ENCODE measurements around the gene TTC14.
"Not testable (repeated sequence)": the region's sequence is repeated elsewhere in the genome, so short reads cannot be mapped to it uniquely, and the experiment has no call there.

Gene TTC14, protein sequence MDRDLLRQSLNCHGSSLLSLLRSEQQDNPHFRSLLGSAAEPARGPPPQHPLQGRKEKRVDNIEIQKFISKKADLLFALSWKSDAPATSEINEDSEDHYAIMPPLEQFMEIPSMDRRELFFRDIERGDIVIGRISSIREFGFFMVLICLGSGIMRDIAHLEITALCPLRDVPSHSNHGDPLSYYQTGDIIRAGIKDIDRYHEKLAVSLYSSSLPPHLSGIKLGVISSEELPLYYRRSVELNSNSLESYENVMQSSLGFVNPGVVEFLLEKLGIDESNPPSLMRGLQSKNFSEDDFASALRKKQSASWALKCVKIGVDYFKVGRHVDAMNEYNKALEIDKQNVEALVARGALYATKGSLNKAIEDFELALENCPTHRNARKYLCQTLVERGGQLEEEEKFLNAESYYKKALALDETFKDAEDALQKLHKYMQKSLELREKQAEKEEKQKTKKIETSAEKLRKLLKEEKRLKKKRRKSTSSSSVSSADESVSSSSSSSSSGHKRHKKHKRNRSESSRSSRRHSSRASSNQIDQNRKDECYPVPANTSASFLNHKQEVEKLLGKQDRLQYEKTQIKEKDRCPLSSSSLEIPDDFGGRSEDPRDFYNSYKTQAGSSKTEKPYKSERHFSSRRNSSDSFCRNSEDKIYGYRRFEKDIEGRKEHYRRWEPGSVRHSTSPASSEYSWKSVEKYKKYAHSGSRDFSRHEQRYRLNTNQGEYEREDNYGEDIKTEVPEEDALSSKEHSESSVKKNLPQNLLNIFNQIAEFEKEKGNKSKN

DNA sequence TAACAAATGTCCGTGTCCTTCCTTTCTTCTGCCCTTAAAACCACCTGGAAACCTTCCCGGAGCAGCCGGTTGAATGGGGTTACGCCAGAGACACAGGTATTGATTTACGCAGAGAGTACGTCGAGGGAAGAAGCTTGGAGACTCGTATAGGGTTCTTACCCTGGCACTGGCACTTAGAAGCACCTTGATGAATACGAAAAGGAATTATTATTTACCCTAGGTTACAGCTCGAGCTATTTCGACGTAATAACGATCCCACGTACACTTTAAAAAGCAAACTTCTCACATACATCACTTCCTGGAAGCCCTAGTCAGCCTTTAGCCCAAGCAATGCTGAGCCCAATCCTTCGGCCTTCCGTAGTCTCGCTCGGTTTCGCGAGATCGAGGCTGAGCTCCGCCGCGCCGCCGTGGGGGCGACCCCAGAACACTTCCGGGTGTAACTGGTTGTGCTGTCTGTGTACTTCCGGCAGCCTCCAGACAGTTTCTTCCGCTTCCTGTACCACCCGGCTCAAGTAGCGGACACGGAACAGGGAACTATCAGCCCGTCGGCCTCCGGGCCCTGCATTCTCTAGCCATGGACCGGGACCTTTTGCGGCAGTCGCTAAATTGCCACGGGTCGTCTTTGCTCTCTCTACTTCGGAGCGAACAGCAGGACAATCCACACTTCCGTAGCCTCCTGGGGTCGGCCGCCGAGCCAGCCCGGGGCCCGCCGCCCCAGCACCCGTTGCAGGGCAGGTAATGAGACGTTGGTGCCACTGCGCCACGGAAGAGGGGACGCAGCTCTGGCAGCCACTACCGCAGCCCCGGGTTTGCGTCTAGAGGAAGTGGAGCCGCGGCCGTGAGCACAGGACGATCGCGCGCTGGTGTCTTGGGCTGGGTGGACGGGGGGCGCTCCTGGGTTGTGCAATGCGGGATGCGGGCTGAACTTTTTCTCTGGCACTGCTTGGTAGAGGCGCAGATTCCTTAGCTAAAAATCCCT lies at the start of gene TTC14:
Gene TTC14 (plus strand): TSS at position 476 of the 979 bp plus-strand sequence. CDS start 99 bp downstream, at position 575.
- DNase-seq (ENCODE audit: low read depth) = peak; percentile 92

DNA sequence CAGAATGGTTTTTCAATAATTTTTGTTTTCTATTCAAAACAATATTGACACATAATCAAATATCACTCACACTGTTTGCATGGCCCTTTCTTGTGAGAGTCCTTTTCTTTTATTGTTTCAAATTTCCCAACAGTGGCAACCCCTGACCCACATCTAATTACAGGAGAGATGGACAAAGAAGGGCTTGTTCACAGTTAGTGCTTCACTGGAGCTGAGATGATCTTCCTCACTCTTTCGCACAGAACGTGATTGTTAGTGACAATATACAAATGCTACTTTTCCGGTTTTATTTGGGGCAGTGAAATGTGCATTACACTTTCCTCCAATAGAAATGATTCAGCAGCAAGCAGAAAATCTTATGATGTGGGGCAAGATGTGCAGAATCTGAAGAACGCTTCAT lies 38.6 kb upstream of the TTC14 start:
- DNase-seq (ENCODE audit: low read depth) = no peak

DNA sequence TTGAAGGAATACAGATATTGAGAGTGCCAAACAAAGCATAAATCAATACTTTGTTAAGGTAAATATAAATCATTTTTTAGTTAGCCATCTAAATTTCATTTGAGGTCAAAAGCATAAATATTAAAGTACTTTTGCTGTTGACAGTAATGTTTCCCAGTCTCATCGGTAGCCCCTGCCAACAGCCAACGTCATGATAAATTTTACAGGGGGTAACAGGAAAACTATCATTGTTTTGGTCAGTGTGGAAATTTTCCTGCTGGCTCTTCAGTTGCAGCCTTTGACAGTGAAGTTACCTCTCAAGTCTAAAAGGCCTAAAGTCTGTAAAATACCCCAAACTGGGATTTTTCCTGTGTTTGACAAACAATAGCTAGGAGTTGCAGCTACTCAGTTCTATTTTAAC lies 37.3 kb upstream of the TTC14 start:
- DNase-seq (ENCODE audit: low read depth) = no peak

DNA sequence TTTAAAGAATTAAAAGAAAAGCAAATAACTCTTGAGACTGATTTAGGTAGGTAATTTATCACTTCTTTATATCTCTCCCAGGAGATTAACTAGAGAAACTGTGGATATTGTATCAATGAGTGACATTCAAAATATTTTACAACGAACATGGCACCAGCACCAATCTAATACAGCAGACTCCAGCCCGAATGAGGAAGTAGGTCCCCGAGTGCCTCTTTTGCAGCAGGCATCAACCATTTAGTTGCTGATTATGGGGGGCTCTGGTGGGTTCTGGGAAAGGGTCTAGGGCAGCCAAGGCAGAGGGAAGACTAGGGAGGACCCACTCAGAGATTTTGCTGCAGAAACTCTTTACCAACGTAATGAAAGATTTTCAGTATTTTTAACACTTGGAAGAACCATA lies 31.7 kb upstream of the TTC14 start:
- DNase-seq (ENCODE audit: low read depth) = no peak

DNA sequence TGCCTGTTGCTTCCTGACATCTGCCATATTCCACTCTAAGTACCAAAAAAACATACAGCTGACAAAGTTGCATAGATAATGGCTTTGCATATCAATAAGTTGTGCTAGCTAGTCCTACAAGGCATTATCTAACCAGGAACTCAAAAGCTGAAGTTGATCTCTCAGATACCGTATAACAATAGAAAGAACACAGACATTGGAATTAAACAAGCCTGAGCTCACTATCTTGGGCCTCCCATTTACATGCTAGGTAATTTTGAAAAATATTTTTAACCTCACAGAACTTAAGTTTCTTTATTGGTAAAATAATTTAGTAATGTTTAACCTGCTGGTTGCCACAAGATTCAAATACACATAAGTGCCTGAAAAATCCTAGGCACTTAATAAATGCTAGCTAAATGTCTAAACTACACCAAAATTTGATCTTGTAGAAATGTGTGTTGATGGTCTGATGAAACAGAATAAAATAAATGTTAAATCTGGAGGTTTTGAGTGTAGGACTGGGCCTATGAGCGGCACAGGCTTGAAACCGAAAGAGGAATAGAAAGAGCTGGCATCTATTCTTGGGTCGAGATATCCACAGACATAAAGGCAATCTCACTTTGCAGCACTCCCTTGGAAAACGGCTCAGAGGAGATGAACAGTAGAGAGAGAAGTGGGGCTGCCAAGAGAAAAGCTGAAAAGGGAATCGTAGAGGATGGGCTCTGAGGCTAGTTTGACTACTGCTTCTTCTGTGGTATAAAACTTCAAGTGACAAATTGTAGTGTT lies 29.9 kb upstream of the TTC14 start:
- DNase-seq (ENCODE audit: low read depth) = no peak

DNA sequence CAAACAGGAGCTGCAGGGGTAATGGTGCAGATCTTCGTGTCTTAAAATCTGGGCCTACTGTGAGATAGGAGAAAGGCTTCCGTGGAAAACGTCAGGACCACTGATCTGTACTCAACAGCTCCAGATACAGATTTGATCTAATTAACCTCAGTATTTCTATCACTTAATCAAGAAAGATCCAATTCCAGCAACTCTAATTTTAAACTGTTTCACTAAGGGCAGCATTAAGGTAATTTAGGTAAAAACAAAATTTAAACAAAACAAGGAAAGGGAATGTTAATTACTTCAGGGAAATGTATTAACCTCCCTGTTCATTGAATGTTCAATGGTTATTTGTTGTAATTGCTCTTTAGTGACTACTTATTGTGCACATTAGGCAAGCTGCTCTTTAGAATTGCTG lies 26.4 kb upstream of the TTC14 start:
- DNase-seq (ENCODE audit: low read depth) = no peak

DNA sequence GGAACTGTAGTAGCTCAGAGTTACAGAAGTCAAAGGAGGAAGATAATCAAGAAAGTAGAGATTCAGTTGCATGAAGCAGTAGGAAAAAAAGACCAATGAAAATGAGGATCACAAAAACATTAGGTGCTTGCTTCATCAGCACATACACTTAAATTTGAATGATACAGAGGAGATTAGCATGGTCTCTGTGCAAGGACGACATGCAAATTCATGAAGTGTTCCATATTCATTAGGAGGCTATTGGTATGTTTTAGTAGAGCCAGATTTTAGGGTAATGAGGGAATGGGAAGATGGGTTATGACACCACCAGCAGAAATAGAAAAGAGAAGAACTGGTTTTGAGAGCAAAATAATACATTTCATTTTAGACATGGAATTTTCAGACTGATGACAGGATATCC lies 21.0 kb upstream of the TTC14 start:
- DNase-seq (ENCODE audit: low read depth) = no peak

DNA sequence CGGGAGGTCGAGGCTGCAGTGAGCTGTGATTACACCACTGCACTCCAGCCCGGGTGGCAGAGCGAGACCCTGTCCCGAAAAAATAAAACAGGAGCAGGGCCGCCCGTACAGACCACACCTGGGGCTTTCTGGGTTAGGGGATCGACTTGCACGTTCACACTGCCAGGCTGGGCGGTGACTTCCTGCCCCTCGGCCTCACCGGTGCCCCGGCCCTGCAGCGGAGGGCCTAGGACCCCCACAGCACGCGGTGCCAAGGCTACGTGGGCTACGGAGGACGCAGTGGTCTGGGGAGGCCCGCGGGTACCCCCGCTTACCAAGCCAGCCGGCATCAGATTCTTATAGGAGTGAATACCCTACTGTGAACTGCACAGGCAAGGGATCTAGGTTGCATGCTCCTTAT lies 11.6 kb upstream of the TTC14 start:
- DNase-seq (ENCODE audit: low read depth) = no peak

DNA sequence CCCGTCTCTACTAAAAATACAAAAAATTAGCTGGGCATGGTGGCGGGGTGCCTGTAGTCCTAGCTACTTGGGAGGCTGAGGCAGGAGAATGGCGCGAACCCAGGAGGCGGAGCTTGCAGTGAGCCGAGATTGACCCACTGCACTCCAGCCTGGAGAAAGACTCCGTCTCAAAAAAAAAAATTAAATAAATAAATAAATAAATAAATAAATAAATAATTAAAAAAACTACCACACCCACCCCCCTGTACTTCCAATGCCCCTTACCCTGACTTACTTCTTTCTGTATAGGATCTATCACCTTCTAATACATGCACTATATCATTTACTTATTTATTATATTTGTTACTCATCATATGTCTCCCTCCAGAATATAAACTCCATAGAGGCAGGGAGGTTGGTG lies 8.3 kb upstream of the TTC14 start:
- DNase-seq (ENCODE audit: low read depth) = not testable (repeated sequence)

DNA sequence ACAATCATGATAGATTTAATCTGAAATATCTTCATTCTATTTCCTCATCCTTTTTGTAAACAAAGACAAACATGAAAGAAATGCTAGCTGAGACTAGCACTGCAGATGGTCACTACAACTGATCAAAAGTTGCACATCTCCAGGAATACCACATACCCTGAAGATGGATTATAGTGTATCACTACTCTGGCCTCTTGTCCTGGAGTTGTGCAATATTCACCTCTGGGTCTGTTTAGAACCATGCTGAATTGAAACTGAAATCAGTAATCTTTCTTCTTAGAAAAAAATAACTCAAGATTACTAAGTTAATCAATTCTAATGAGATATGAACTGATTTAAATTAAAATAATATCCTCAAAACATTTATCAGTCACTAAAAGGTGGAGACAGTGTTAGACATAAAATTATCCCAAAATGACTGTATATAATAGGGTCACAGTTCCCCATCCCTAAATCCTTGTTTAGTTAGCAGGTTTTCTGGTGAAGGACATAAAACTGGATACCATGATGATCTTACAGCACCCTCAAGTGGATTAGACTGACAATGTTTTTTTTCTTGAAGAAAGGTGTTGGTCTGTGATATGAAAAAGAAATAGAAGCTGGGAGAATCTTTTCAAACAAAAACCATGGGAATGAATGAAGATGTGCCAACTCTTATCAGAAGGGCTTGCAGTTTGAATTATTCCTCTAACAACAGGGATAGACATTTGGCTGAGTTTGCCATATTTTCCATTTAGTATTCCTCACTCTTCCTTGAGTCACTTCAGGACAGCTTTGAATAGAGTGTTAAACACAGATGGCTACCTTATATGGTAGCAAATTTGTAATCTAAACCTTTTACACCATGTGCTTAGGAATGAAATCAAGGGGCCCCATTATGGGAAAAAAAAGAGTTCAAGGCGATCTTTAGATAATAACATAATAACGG lies 7.1 kb upstream of the TTC14 start:
- DNase-seq (ENCODE audit: low read depth) = peak; percentile 31

DNA sequence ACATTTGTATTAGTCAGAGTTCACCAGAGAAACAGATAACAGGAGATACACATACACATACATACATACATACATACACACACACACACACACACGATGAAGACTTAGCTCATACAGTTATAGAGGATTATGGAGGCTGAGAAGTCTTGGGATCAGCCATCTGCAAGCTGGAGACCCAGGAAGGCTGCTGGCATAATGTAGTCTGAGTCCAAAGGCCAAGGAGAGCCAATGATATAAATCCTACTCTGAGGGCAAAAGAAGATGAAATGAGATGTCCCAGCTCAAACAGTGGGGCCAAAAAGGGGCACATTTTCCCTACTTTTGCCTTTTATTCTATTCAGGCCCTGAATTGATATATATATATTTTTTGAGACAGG lies 6.4 kb upstream of the TTC14 start:
- no peak for DNase-seq (ENCODE audit: low read depth)

DNA sequence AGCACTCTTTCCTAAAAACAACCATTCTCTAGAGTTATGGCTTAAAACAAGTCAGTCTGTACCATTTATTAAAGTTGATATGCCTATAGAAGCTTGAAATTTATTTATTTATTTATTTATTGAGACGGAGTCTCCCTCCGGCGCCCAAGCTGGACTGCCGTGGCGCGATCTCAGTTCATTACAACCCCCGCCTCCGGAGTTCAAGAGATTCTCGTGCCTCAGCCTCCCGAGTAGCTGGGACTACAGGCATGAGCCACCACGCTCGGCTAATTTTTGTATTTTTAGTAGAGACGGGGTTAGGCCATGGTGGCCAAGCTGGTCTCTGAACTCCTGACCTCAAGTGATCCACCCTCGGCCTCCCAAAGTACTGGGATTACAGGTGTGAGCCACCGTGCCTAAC lies 1.5 kb upstream of the TTC14 start:
- no peak for DNase-seq (ENCODE audit: low read depth)

DNA sequence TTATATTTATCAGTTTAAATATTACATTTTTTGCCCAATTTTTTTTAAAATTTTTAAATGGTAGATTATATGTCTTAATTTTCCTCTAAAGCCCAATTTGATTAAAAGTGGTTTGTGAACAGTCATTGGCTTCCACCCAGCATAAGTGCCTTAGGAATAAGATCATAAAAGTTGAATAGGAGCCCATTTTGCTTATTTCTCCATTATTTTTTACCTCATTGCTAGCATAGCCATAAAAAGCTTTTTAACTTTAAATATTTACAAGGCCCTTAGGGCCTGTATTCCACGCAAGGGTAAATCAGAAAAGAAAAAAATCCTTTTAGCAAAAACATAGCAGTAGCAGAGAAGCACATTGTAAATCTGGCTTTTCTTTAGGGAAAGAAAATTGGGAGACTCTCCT lies 9.0 kb downstream of the TTC14 start:
- no peak for DNase-seq (ENCODE audit: low read depth)

DNA sequence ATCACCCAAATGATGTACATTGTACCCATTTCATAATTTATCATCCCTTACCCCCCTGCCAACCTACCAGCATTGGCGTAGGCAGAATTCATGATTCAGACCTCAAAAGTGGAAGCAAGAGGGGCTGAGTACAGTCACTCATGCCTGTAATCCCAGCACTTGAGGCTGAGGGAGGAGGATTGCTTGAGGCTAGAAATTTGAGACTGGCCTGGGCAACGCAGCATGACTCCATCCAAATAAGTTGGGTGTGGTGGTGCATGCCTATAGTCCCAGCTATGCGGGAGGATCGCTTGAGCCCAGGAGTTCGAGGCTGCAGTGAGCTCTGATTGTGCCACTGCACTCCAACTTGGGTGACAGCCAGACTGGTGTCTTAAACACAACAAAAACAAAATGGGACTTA lies 10.4 kb downstream of the TTC14 start:
- no peak for DNase-seq (ENCODE audit: low read depth)

DNA sequence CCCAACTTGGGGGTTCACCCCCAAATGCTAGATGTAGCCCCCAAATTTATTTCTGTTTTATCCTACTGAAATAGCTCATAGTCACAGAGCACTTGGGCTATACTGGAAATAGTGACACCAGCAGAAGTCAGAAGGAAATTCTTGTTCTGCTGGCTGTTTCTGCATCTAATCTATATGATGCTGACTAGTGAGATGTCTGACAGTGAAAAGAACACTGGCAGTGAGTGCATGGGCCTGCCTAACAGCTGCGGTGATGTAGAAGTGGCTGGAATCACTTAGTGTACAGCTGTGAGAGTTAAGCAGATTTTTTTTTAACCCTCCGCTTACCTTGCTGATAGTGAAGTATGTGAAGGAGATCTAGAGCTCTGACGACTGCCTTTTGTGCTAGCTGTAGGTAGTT lies 14.0 kb downstream of the TTC14 start:
- DNase-seq (ENCODE audit: low read depth) = no peak

DNA sequence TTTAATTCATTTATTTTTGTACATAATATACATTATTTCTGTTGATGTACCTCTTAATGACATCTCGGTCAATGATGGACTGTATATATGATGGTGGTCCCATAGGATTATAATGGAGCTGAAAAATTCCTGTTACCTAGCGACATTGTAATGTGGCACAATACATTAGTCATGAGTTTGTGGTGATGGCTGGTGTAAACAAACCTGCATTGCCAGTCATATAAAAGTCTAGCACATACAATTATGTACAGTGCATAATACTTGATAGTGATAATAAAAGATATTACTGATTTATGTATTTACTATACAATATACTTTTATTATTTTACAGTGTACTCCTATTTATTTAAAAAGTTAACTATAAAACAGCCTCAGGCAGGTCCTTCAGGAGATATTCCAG lies 15.1 kb downstream of the TTC14 start:
- DNase-seq (ENCODE audit: low read depth) = no peak

DNA sequence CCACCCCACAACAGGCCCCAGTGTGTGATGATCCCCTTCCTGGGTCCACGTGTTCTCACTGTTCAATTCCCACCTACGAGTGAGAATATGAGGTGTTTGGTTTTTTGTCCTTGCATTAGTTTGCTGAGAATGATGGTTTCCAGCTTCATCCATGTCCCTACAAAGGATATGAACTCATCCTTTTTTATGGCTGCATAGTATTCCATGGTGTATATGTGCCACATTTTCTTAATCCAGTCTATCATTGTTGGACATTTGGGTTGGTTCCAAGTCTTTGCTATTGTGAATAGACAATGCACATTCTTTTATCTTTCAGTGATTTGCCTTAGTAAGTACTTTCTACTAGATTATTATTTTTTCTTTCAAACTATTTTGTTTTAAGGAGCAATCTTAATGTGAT lies 16.6 kb downstream of the TTC14 start:
- not testable (repeated sequence) for DNase-seq (ENCODE audit: low read depth)

DNA sequence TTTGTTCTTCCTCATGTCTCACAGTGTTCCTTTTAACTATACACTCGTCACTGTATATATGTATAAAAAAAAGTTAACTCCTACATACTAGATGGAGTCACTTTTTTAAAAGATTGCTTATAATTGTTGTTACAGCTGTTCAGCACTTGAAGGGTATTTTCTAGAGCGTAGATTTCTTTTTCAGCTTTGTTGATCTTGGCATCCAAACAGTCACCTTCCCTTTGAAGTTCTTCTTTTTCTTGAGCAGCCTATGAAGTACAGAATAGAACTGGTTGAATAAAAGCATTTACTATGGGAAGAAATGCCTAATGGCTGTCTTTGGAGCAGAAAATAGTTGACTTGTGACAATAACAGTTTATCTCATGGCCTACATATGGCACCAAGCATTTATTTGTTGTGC lies 17.8 kb downstream of the TTC14 start:
- DNase-seq (ENCODE audit: low read depth) = no peak

DNA sequence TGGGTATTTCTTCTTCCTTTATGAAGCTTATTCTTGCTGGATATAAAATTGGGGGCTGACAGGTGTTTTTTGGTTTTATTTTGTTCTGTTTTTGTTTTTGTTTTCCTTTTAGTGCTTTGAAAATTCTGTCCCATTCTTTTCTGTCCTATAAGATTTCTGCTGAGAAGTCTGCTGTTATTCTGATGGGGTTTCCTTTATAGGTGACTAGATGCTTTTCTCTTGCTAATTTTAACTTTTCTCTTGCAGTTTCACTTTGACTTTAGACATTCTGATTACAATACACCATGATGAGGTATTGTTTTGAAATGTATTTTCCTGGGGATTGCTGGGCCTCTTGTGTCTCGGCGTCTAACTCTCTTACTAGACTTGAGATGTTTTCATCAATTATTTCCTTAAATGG lies 22.8 kb downstream of the TTC14 start:
- no peak for DNase-seq (ENCODE audit: low read depth)

DNA sequence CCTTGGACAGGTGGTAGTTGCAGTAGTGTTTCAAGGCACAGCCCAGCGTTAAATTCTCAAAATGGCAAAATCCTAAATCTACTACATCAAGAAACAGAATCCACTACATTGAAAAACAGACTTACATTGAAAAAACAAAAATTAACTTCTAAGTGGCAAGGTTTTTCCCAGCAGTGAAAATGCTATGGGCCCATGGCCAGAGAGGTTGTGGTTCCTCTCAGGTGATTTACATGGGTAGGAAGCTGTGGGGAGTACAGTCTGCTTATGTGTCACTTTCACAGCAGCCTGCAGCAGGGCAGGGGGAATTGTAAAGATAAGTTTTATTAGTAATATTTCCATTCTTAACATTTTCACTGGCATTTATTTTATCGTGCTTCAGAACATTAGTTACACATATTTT lies 24.9 kb downstream of the TTC14 start:
- DNase-seq (ENCODE audit: low read depth) = no peak

DNA sequence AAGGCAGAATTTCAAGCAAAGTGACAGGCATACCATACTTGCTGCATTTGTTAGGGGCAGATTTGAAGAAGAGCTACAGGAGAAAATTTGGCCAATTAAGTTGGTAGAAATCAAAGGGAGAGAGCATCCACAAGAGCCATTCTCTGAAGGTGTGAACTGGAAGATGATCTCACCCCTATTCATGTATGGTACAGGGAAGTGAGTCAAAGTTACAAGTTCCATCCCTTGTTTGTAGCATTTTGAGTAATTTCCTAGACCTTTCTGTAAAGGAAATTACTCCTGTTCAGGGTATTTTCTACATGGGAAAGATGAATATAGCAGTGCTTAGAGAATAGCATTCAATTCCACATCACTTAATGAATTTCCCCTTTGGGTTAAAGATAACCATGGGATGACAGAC lies 28.4 kb downstream of the TTC14 start:
- no peak for DNase-seq (ENCODE audit: low read depth)

All from stromal cell of bone marrow (primary cell).